GM12878 (cell line): ENCODE data around the gene HTR1D. TPM values are rescaled to one million over a fixed set of nuclear protein-coding genes. Genes with fewer than 3 reads are reported as not detected.
A peak's percentile ranks its signal among the peaks of the same experiment; 100 is the strongest.

Experiments used
- ATF2 ChIP-seq: IDR thresholded peaks from 2 replicates; pipeline ENCODE4 v1.6.1; 2012; ENCODE audit warnings: low read length, inconsistent platforms
- CBFB ChIP-seq: IDR thresholded peaks from 2 replicates; pipeline ENCODE4 v1.6.1; 2016; ENCODE audit warnings: antibody characterized with exemption, low read depth
- CHD2 ChIP-seq: IDR thresholded peaks from 2 replicates; pipeline ENCODE4 v1.6.1; 2011; ENCODE audit warnings: low read depth, low read length, improper control_type of control experiment, borderline replicate concordance
- CREB1 ChIP-seq: IDR thresholded peaks from 2 replicates; pipeline ENCODE4 v1.6.1; 2012; ENCODE audit warnings: low read depth, mild to moderate bottlenecking, inconsistent platforms
- E2F8 ChIP-seq: fragments of 450-650 bp; IDR thresholded peaks from 2 replicates; pipeline ENCODE4 v1.6.1; 2018; ENCODE audit warnings: mild to moderate bottlenecking, low read depth, moderate library complexity; ENCODE audit not compliant: partially characterized antibody
- ETV6 ChIP-seq, 2 experiments: fragments of 450-650 bp in 1 of 2; IDR thresholded peaks in 1 of 2; conservative IDR thresholded peaks in 1 of 2; 2 replicates each; pipeline ENCODE4 v1.6.1; 2014; ENCODE audit warnings: antibody characterized with exemption in 1 of 2, borderline replicate concordance in 1 of 2, low read depth in 1 of 2, mild to moderate bottlenecking in 1 of 2, moderate library complexity in 1 of 2
- HDGF ChIP-seq: fragments of 450-650 bp; IDR thresholded peaks from 2 replicates; pipeline ENCODE4 v1.6.1; 2016; ENCODE audit warnings: antibody characterized with exemption
- MAX ChIP-seq: IDR thresholded peaks from 2 replicates; pipeline ENCODE4 v1.6.1; 2012; ENCODE audit warnings: low read depth, low read length, improper control_type of control experiment
- MEF2B ChIP-seq: fragments of 450-650 bp; IDR thresholded peaks from 2 replicates; pipeline ENCODE4 v1.6.1; 2018; ENCODE audit warnings: mild to moderate bottlenecking, moderate library complexity; ENCODE audit not compliant: partially characterized antibody, poor library complexity, severe bottlenecking
- NFXL1 ChIP-seq: fragments of 450-650 bp; IDR thresholded peaks from 2 replicates; pipeline ENCODE4 v1.6.1; 2017; ENCODE audit warnings: antibody characterized with exemption, mild to moderate bottlenecking, borderline replicate concordance
- NFYB ChIP-seq: IDR thresholded peaks from 2 replicates; pipeline ENCODE4 v1.6.1; 2011; ENCODE audit warnings: low read depth, mild to moderate bottlenecking, low read length, improper control_type of control experiment, moderate library complexity; ENCODE audit not compliant: insufficient read depth
- PAX8 ChIP-seq: fragments of 450-650 bp; IDR thresholded peaks from 2 replicates; pipeline ENCODE4 v1.6.1; 2017; ENCODE audit warnings: mild to moderate bottlenecking, moderate library complexity
- ZNF217 ChIP-seq: fragments of 450-650 bp; IDR thresholded peaks from 2 replicates; pipeline ENCODE4 v1.6.1; 2017; ENCODE audit warnings: antibody characterized with exemption, mild to moderate bottlenecking
- ZNF592 ChIP-seq: fragments of 450-650 bp; IDR thresholded peaks from 2 replicates; pipeline ENCODE4 v1.6.1; 2017; ENCODE audit warnings: mild to moderate bottlenecking, moderate library complexity
- polyA plus RNA-seq, 11 experiments: library from polyadenylated mRNA; depleted of rRNA in 4 of 11; unstranded in 6 of 11; stranded (reverse) in 5 of 11; fragments of >200 nt; fragmentation: Nextera tagmentation in 4 of 11; fragmentation: Illumina TruSeq in 1 of 11; extraction: Ambion mirVana in 4 of 11; extraction: Trizol in 1 of 11; gene quantifications; 1 replicate in 1 of 11; 2 replicates in 10 of 11; pipeline versions ENCODE4 v1.2.1 to v1.2.3, GENCODE V29; 2011 to 2016; ENCODE audit warnings: inconsistent platforms in 2 of 11, missing spikeins in 2 of 11, low read depth in 1 of 11
- total RNA-seq, 4 experiments: library from RNA; depleted of rRNA in 3 of 4; stranded (reverse); fragments of >200 nt in 3 of 4; fragmentation: Illumina TruSeq in 1 of 4; extraction: Trizol in 1 of 4; gene quantifications; 2 replicates each; pipeline versions ENCODE4 v1.2.1 to v1.2.3, GENCODE V29; 2013 to 2021
- TF ChIP-seq, protein P1 (sequence below): fragments of 450-650 bp; IDR thresholded peaks from 2 replicates; pipeline ENCODE4 v1.6.1; 2017; ENCODE audit warnings: low read depth, mild to moderate bottlenecking, moderate library complexity
- TF ChIP-seq, protein P2 (sequence below): fragments of 450-650 bp; IDR thresholded peaks from 2 replicates; pipeline ENCODE4 v1.6.1; 2014; ENCODE audit warnings: mild to moderate bottlenecking

The HTR1D gene
- total and polyA plus RNA-seq, 10 of the 15 experiments (the other 5 are each of a cell fraction or from before 2014, with no cell fraction given) = 0.07 TPM; not detected in 9

DNA sequence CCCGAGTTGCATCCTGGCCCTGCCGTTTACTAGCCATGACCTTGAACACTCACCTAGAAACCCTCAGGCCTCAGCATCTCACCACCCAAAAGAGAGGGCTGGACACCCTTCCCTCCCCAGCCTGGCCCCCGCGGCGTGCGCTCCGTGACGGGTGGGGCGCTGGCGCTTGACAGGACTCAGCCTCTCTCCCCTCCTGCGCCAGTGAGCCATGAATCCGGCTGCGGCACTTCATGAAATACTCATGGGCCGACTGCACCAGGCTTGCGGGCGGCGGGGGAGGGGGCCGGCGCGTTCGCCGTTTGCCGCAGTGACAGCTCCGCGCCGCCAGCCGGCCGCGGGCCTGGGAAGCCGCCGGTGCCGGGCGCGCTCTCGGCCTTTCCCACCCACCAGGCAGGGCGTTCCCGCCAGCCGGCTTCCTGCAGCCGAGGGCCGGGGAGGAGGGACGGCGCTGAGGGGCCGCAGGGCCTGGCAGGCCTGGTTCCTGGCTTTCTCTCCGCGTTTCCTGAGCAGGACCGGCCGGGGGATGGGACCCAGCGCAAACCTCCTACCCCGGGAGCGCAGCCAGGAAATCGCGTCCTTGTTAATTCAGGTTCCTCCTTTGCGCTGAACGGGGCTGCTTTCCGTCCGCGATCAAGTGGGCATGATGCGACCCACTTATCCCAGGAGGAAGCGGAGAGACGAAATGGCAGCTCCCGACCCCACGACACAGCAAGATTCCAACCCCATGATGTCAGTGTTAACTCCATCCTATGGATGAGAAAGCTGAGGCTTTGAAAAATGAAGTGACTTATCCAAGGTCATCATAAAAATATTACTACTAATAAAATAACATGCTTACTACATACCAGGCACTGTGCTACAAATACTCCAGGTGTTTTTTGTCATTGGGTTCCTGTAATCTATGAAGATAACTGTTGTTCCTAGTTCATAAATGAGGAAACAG, 39.6 kb downstream of the HTR1D start (continued):
- TF ChIP-seq PAX8 (no peak), CREB1 (no peak), NFXL1 (no peak), HDGF (no peak), E2F8 (no peak), ZNF592 (no peak), CBFB (no peak), ZNF217 (0 out of 2 replicates have a peak, but pooled peaks have one; percentile 35), ETV6 (conservative IDR thresholded peaks at IDR 0.05 in 1 of 2, IDR thresholded peaks at IDR 0.05 in 1 of 2; ENCODE audit: borderline replicate concordance in 1 of 2, low read depth in 1 of 2) (no peak), ATF2 (no peak), MEF2B (no peak), CHD2 (peak; percentile 58; the same call in 1 of the 2 replicates), NFYB (no peak), MAX (peak; percentile 29; the same call in 1 of the 2 replicates)
- TF ChIP-seq, protein P1, sequence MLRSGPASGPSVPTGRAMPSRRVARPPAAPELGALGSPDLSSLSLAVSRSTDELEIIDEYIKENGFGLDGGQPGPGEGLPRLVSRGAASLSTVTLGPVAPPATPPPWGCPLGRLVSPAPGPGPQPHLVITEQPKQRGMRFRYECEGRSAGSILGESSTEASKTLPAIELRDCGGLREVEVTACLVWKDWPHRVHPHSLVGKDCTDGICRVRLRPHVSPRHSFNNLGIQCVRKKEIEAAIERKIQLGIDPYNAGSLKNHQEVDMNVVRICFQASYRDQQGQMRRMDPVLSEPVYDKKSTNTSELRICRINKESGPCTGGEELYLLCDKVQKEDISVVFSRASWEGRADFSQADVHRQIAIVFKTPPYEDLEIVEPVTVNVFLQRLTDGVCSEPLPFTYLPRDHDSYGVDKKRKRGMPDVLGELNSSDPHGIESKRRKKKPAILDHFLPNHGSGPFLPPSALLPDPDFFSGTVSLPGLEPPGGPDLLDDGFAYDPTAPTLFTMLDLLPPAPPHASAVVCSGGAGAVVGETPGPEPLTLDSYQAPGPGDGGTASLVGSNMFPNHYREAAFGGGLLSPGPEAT = peak; percentile 37; the same call in 1 of the 2 replicates
- TF ChIP-seq, protein P2, sequence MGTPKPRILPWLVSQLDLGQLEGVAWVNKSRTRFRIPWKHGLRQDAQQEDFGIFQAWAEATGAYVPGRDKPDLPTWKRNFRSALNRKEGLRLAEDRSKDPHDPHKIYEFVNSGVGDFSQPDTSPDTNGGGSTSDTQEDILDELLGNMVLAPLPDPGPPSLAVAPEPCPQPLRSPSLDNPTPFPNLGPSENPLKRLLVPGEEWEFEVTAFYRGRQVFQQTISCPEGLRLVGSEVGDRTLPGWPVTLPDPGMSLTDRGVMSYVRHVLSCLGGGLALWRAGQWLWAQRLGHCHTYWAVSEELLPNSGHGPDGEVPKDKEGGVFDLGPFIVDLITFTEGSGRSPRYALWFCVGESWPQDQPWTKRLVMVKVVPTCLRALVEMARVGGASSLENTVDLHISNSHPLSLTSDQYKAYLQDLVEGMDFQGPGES = peak; percentile 31; the same call in 1 of the 2 replicates
